GM18502 (cell line): ENCODE results near the gene MTHFD2.
"Not testable (repeated sequence)": the region's sequence is repeated elsewhere in the genome, so short reads cannot be mapped to it uniquely, and the experiment has no call there.

Experiments
- ATAC-seq: cut with Tn5 transposase; IDR thresholded peaks from one replicate; pipeline ENCODE4 v1.9.1; 2021; ENCODE audit warnings: mild to moderate bottlenecking; ENCODE audit not compliant: unreplicated experiment, poor library complexity

MTHFD2 gene

DNA sequence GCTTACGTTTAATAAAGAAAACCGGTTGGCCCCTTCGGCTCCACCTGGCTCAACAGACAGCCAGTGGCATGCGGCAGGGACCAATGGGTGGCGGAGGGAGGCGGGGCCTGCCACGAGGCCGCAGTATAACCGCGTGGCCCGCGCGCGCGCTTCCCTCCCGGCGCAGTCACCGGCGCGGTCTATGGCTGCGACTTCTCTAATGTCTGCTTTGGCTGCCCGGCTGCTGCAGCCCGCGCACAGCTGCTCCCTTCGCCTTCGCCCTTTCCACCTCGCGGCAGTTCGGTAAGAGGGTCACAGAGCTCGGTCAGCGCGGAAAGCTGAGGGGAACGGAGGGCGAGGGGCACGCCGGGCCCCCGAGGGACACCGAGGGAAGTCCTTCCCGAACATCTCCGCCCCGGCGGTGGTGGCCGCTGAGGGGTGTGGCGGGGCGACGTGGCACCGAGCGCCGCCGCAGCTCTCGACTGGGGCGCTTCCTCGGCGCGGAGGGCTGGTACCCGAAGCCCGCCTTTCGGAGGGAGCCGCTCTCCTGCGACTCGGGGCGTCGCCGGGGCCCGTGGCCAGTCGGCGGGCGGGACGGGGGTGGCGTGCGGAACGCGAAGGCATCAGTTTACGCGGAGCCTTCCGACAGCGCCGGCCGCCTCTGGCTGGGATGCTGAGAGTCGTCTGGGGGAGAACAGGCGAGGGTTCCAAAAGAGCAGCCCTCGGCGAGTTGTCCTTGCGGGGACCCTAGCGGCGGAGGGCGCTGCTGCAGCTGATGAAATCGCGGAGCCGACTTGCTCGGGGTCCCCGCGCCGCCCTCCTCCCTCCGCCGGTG lies at the start of gene MTHFD2:
MTHFD2 (plus strand) TSS at position 155 of the 814 bp plus-strand sequence; CDS start at position 182, 27 bp downstream.
- ATAC-seq, result peak; percentile 88

DNA sequence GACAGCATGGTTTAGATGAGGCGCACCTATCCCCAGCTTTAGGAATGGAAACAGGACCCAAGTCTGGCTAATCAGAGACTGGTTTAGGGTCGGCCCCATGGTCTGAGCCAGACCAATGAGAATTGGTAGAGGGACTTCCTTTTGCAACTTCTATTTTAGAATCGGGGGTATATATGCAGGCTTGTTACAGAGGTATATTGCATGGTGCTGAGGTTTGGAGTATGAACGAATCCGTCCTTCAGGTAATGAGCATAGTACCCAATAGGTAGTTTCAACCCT lies 49.2 kb upstream of the MTHFD2 start:
- no peak for ATAC-seq

DNA sequence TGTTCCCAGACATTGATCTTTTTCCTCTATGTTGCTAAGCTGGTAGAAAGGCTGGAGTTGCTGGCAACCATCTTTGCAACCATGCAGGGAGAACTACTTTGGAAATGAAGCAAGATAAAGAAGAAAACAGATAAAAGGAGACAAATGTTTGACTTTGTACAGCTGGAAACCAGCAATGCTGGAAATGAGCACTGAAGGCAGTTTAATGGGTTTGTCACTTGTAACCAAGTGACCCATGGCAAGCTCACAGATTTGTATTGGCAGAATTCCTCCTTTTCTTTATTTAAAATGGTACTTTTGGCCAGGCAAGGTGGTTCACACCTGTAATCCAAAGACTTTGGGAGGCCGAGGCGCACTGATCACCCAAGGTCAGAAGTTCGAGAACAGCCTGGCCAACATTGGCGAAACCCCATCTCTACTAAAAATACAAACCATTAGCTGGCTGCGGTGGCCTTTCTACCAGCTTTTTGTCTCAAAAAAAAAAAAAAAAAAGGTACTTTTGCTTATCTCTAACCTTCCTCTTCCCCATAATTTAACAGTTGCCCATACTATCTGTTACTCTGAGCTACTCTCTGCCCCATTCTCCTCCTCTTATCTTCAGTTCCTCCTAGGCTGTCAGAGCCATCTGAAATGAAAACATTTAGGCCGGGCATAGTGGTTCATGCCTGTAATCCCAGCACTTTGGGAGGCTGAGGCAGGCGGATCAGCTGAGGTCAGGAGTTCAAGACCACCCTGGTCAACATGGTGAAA lies 48.7 kb upstream of the MTHFD2 start:
- no peak for ATAC-seq

GRCh38 chr2:74152954-74153353 lies 45.5 kb upstream of the MTHFD2 start:
- no peak for ATAC-seq

- ATAC-seq, result no peak
These were observed 42.6 kb upstream of the MTHFD2 start for GRCh38 chr2:74155830-74156229.

DNA sequence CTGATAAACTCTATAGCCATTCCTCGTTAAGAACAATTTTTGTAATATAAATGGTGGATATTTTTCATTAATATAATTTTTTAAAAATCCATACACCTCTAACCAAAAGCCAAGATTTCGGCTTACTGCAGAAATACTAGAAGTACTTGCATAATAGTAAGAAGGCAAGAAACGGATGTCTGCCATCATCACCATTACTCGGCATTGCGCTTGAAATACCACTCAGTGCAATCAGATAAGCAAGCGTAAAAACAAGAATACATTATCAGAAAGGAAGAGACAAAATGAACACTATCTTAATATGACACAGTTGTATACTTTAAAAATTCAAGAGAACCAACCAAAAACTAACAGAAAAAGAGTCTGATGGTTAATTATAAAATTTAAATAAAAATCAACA lies 35.5 kb upstream of the MTHFD2 start:
- no peak for ATAC-seq

GRCh38 chr2:74164761-74165160 lies 33.7 kb upstream of the MTHFD2 start:
- no peak for ATAC-seq

DNA sequence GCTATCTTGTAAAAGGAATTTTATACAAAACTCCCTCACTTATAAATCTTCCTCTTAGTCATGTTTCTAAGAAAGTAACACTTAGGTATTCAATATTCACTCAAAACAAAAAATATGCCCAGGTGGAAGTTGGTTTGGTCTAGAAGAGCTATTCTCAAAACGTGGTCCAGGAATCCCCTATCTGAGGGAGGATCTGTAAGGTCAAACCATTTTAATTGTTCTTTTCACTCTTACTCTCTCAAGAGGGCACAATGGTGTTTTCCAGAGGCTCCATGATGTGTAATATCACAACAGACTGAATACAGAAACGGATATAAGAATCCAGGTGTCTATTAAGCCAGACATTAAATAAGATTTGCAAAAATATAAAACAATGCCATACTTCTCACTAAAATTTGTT lies 29.7 kb upstream of the MTHFD2 start:
- peak; percentile 58 for ATAC-seq

DNA sequence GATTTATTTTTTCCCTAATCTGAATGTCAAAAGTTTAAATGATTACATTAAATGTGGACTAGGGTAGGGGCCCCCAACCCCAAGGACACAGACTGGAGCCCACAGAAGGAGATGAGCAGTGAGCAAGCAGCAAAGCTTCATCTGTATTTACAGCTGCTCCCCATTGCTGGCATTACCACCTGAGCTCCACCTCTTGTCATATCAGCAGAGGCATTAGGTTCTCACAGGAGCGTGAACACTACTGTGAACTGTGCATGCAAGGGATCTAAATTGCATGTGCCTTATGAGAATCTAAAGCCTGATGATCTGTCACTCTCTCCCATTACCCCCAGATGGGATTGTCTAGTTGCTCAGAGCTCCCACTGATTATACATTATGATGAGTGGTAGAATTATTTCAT lies 23.5 kb upstream of the MTHFD2 start:
- no peak for ATAC-seq

GRCh38 chr2:74177696-74178095 lies 20.7 kb upstream of the MTHFD2 start:
- no peak for ATAC-seq

DNA sequence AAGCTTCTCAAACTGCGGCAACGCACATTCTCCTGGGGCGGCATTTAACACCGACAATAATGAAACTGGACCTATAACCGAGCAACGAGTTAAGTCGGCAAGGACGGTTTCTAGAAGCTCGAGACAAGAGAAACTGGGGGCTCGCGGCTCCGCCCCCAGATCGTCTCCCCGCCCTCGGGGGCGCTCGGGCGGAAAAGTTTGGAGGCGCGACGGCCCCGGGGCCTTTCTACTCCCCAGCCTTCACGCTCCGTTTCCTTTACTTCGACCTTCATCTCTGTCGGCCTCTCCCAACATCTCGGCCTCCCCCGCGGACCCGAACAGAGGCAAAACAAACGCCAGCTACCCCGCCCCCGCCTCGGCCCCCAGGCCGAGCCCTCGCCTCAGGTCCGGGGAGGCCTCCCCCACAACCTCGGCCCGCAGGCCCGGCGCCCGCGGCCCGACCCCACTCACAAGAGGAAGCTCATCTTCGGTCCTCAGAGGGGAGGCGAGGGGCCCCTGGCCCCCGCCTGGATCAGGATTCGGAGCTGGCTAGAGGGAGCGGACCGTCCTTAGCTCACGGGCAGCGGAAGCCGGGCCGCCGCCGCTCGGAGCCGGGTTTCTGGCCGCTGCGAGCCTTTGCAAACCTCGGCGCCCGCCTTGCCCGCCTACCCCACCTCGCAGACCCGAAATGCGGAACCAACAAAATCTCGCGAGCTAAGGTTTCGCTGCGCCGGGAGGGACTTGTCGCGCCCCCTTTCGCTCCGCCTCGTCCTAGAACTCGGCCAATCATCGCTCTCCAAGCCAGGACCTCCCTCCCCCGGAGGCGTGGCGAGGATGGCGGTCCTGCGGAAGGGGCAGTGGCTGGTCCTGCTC lies 20.0 kb upstream of the MTHFD2 start, which contains the start of gene MOB1A:
MOB1A (minus strand) TSS at position 669 of the 852 bp plus-strand sequence; CDS start at position 464, 205 bp downstream.
- peak; percentile 84 for ATAC-seq

DNA sequence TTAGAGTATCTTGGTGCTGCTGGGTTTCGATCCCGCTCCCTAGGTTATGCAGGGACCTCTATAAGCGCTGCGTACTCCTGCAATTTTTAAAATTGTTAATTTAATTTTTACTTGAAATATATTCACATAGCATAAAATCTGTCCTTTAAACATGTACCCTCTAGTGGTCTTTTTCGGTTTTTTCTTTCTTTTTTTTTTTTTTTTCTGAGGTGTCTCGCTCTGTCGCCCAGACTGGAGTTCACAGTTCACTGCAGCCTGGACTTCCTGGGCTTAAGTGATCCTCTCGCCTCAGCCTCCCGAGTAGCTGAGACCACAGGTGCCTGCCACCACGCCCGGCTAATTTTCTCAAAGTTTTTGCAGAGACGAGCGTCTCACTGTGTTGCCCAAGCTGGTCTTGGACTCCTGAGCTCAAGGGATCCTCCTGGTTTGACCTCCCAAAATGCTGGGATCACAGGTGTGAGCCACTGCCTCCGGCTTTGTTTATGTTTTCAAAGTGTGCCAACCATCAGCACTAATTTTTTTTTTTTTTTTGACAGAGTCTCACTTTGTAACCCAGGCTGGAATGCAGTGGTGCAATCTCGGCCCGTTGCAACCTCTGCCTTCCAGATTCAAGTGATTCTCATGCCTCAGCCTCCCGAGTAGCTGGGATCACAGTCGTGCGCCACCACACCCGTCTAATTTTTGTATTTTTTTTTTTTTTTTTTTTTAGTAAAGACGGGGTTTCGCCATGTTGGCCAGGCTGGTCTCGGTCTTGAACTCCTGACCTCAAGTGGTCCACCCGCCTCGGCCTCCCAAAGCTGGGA lies 19.2 kb upstream of the MTHFD2 start:
- ATAC-seq, result peak; percentile 16

DNA sequence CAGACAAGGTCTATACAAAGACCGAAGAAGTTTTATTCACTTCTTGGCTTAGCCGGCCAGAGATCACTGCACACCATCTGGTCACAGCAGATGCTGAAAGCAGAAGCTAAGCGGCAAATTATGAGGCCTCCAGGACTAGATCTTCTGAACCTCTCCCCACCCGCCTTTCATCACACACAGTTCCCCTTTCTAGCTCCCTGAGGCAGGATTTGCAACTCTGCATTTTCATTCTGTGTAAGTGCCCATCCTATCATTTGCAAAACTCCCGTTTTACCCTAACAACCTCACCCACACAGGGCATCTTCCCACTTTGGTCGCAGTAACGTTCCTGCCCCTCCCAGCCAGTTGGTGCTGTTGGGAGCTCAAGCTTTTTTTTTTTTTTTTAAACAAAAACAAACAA lies 16.7 kb upstream of the MTHFD2 start:
- ATAC-seq, result peak; percentile 33

DNA sequence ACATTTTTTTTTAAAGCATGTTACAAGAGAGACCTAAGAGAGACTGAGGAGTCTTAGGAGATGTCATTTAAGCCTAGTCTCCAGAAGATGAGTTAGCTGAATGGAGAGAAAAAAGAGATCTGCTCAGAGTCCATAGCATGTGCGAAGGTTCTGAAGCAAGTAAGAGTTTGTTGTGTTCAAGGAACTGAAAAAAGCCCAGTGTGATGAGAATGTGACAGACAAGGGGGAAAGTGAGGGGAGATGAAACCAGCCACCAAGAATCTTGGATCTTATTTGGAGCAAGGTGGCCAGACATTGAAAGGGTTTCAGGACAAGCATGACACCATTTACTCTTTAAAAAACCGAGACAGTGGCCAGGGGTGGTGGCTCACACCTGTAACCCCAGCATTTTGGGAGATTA lies 14.5 kb upstream of the MTHFD2 start:
- no peak for ATAC-seq

GRCh38 chr2:74186038-74186437 lies 12.4 kb upstream of the MTHFD2 start:
- peak; percentile 76 for ATAC-seq

GRCh38 chr2:74186706-74187105 lies 11.7 kb upstream of the MTHFD2 start:
- ATAC-seq, result not testable (repeated sequence)

DNA sequence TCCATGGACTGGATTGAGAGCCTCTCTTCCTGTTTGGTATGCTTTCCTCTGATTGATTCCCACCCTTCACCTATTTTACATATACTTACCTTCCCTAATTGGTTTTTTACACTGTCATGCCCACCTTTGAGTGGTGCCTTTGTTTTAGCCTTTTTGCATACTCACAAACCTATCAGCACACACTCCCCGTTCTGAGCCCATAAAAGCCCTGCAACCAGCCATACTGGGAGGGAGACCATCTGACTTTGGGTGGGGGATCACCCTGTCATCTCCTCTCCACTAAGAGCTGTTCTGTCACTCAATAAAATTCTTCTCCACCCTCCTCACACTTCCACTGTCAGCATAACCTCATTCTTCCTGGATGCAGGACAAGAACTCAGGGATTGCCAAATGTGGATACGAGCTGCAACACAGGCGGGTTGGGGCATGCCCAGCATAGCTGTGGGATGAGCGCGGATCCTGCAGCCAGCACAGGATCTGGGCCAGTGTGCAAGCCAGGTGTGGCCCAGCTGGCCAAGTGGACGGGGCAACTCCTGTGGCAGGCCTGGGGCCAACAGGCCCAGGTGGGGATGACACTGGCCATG lies 10.3 kb upstream of the MTHFD2 start:
- no peak for ATAC-seq

GRCh38 chr2:74188696-74189095 lies 9.7 kb upstream of the MTHFD2 start:
- no peak for ATAC-seq

- no peak for ATAC-seq
These were observed 6.6 kb upstream of the MTHFD2 start for GRCh38 chr2:74191596-74192380.
